Measurements from ENCODE around the gene AFAP1L2. TPM values are rescaled to one million over a fixed set of nuclear protein-coding genes. Genes with fewer than 3 reads are reported as not detected.

The AFAP1L2 gene
- total and polyA plus RNA-seq, 5 donors, result 3.7 to 7.7 (median 6.1) TPM

- intact Hi-C loops (cut with DNase I), result no loop called here
- Histone ChIP-seq H3K27me3 (ENCODE audit: control insufficient read depth, insufficient read depth) (no peaks in the 10 kb centered on the region), H3K9me3 (ENCODE audit: control insufficient read depth, low read length) (no peaks in the 10 kb centered on the region), H3K27ac (ENCODE audit: low read length) (no peak overlapping the region), H3K4me3 (ENCODE audit: low read length) (no peak overlapping the region), H3K4me1 (ENCODE audit: control insufficient read depth, insufficient read depth, low read length) (peaks cover 10% of the 10 kb centered on the region)
- DNase-seq, result no peak
- ATAC-seq, result no peak
- WGBS, result 57% methylated on average over 5 of the region's 5 CpGs
Observed at GRCh38 chr10:114408968-114409444, 4.7 kb upstream of the AFAP1L2 start.

GRCh38 chr10:114408112-114408967 is 4.0 kb upstream of the AFAP1L2 start:
- intact Hi-C loops (cut with DNase I), result no loop called here
- Histone ChIP-seq H3K4me3 (ENCODE audit: low read length) (no peak overlapping the region), H3K27me3 (ENCODE audit: control insufficient read depth, insufficient read depth) (no peaks in the 10 kb centered on the region), H3K4me1 (ENCODE audit: control insufficient read depth, insufficient read depth, low read length) (peaks cover 7% of the 10 kb centered on the region), H3K9me3 (ENCODE audit: control insufficient read depth, low read length) (no peaks in the 10 kb centered on the region), H3K27ac (ENCODE audit: low read length) (no peak overlapping the region)
- 82% methylated on average over 12 of the region's 12 CpGs for WGBS
- DNase-seq (no peak), ATAC-seq (no peak)

- DNase-seq, result no peak
- intact Hi-C loops (cut with DNase I), result no loop called here
- ATAC-seq, result no peak
Observed at GRCh38 chr10:114406455-114406854, 2.2 kb upstream of the AFAP1L2 start.

GRCh38 chr10:114405011-114405350 is 679 bp upstream of the AFAP1L2 start:
- Histone ChIP-seq H3K4me1 (ENCODE audit: control insufficient read depth, insufficient read depth, low read length) (no peaks in the 10 kb centered on the region), H3K4me3 (ENCODE audit: low read length) (peak overlapping the region; percentile 54), H3K27ac (ENCODE audit: low read length) (no peak overlapping the region), H3K9me3 (ENCODE audit: control insufficient read depth, low read length) (no peaks in the 10 kb centered on the region), H3K27me3 (ENCODE audit: control insufficient read depth, insufficient read depth) (no peaks in the 10 kb centered on the region)
- intact Hi-C loops (cut with DNase I), result no loop called here
- ATAC-seq, result no peak
- 38% methylated on average over 16 of the region's 16 CpGs for WGBS
- DNase-seq, result peak in 1 of 3 donors; percentile 65

More at GRCh38 chr10:114406455-114406854, 2.2 kb upstream of the AFAP1L2 start:
- Histone ChIP-seq H3K4me3 (ENCODE audit: low read length) (no peak overlapping the region), H3K4me1 (ENCODE audit: control insufficient read depth, insufficient read depth, low read length) (no peaks in the 10 kb centered on the region), H3K27me3 (ENCODE audit: control insufficient read depth, insufficient read depth) (no peaks in the 10 kb centered on the region), H3K9me3 (ENCODE audit: control insufficient read depth, low read length) (no peaks in the 10 kb centered on the region), H3K27ac (ENCODE audit: low read length) (no peak overlapping the region)
- 90% methylated on average over 1 of the region's 1 CpG for WGBS

GRCh38 chr10:114403541-114404161 is 651 bp downstream of the AFAP1L2 start:
- intact Hi-C loops (cut with DNase I), result no loop called here

GRCh38 chr10:114402871-114403540 is 1.3 kb downstream of the AFAP1L2 start:
- Histone ChIP-seq H3K9me3 (ENCODE audit: control insufficient read depth, low read length) (no peaks in the 10 kb centered on the region), H3K27me3 (ENCODE audit: control insufficient read depth, insufficient read depth) (no peaks in the 10 kb centered on the region), H3K27ac (ENCODE audit: low read length) (no peak overlapping the region), H3K4me3 (ENCODE audit: low read length) (peak overlapping the region; percentile 54), H3K4me1 (ENCODE audit: control insufficient read depth, insufficient read depth, low read length) (no peaks in the 10 kb centered on the region)
- WGBS, result 16% methylated on average over 17 of the region's 17 CpGs
- intact Hi-C loops (cut with DNase I), result no loop called here
- DNase-seq (no peak), ATAC-seq (no peak)

More at GRCh38 chr10:114403541-114404161, 651 bp downstream of the AFAP1L2 start:
- under 1% methylated on average over 44 of the region's 44 CpGs for WGBS
- Histone ChIP-seq H3K27ac (ENCODE audit: low read length) (no peak overlapping the region), H3K4me3 (ENCODE audit: low read length) (peak overlapping the region; percentile 54), H3K4me1 (ENCODE audit: control insufficient read depth, insufficient read depth, low read length) (no peaks in the 10 kb centered on the region), H3K27me3 (ENCODE audit: control insufficient read depth, insufficient read depth) (no peaks in the 10 kb centered on the region), H3K9me3 (ENCODE audit: control insufficient read depth, low read length) (no peaks in the 10 kb centered on the region)
- peak; percentile 35 to 75 (median 72) for DNase-seq
- peak; percentile 66 to 74 for ATAC-seq

GRCh38 chr10:114402233-114402632 is 2.1 kb downstream of the AFAP1L2 start:
- ATAC-seq (no peak), DNase-seq (no peak)
- intact Hi-C loops (cut with DNase I), result no loop called here
- 55% methylated on average over 2 of the region's 2 CpGs for WGBS
- H3K27me3 ChIP-seq (ENCODE audit: control insufficient read depth, insufficient read depth), result no peaks in the 10 kb centered on the region
- H3K4me1 ChIP-seq (ENCODE audit: control insufficient read depth, insufficient read depth, low read length), result no peaks in the 10 kb centered on the region
- H3K4me3 ChIP-seq (ENCODE audit: low read length), result no peak overlapping the region
- no peak overlapping the region for H3K27ac ChIP-seq (ENCODE audit: low read length)
- no peaks in the 10 kb centered on the region for H3K9me3 ChIP-seq (ENCODE audit: control insufficient read depth, low read length)

- H3K4me3 ChIP-seq (ENCODE audit: low read length), result no peak overlapping the region
- no peak overlapping the region for H3K27ac ChIP-seq (ENCODE audit: low read length)
- H3K27me3 ChIP-seq (ENCODE audit: control insufficient read depth, insufficient read depth), result no peaks in the 10 kb centered on the region
- DNase-seq, result peak; percentile 77 to 90 (median 81)
- no peaks in the 10 kb centered on the region for H3K9me3 ChIP-seq (ENCODE audit: control insufficient read depth, low read length)
- intact Hi-C loops (cut with DNase I), result no loop called here
- H3K4me1 ChIP-seq (ENCODE audit: control insufficient read depth, insufficient read depth, low read length), result no peaks in the 10 kb centered on the region
- 51% methylated on average over 7 of the region's 7 CpGs for WGBS
- peak; percentile 62 to 63 for ATAC-seq
Observed at GRCh38 chr10:114401195-114401791, 3.0 kb downstream of the AFAP1L2 start.

- intact Hi-C loops (cut with DNase I), result no loop called here
- no peak overlapping the region for H3K27ac ChIP-seq (ENCODE audit: low read length)
Observed at GRCh38 chr10:114400091-114400490, 4.2 kb downstream of the AFAP1L2 start.

GRCh38 chr10:114399576-114399975 is 4.7 kb downstream of the AFAP1L2 start:
- no peak for DNase-seq
- Histone ChIP-seq H3K27ac (ENCODE audit: low read length) (no peak overlapping the region), H3K27me3 (ENCODE audit: control insufficient read depth, insufficient read depth) (no peaks in the 10 kb centered on the region), H3K4me3 (ENCODE audit: low read length) (no peak overlapping the region), H3K4me1 (ENCODE audit: control insufficient read depth, insufficient read depth, low read length) (no peaks in the 10 kb centered on the region), H3K9me3 (ENCODE audit: control insufficient read depth, low read length) (no peaks in the 10 kb centered on the region)
- WGBS, result 62% methylated on average over 6 of the region's 6 CpGs
- intact Hi-C loops (cut with DNase I), result no loop called here
- no peak for ATAC-seq

More at GRCh38 chr10:114400091-114400490, 4.2 kb downstream of the AFAP1L2 start:
- H3K4me1 ChIP-seq (ENCODE audit: control insufficient read depth, insufficient read depth, low read length), result no peaks in the 10 kb centered on the region
- WGBS, result 38% methylated on average over 3 of the region's 3 CpGs
- ATAC-seq (no peak), DNase-seq (peak; percentile 18 to 71 (median 64))
- no peaks in the 10 kb centered on the region for H3K9me3 ChIP-seq (ENCODE audit: control insufficient read depth, low read length)
- H3K27me3 ChIP-seq (ENCODE audit: control insufficient read depth, insufficient read depth), result no peaks in the 10 kb centered on the region
- H3K4me3 ChIP-seq (ENCODE audit: low read length), result no peak overlapping the region

Data from right cardiac atrium (tissue), 5 donors.